ENCODE data around the gene IFNA21.

- TF ChIP-seq YY1 (IDR thresholded peaks at IDR 0.05; ENCODE audit: insufficient read depth, insufficient read length): no peak
- no peak for TF ChIP-seq ZNF274 (IDR thresholded peaks at IDR 0.05; ENCODE audit: low read depth, low read length)
- TF ChIP-seq SUZ12 (IDR thresholded peaks at IDR 0.05; ENCODE audit: extremely low read depth, insufficient read depth, insufficient read length): no peak
These were observed 30.7 kb downstream of the IFNA21 start for GRCh38 chr9:21135736-21136135.

All from NT2/D1 (cell line).